GM21737 (cell line): ENCODE results near the gene ANKRD28.

Experiments
- ATAC-seq: cut with Tn5 transposase; IDR thresholded peaks from one replicate; pipeline ENCODE4 v1.9.1; 2021; ENCODE audit warnings: mild to moderate bottlenecking, moderate library complexity; ENCODE audit not compliant: unreplicated experiment

ANKRD28 gene

DNA sequence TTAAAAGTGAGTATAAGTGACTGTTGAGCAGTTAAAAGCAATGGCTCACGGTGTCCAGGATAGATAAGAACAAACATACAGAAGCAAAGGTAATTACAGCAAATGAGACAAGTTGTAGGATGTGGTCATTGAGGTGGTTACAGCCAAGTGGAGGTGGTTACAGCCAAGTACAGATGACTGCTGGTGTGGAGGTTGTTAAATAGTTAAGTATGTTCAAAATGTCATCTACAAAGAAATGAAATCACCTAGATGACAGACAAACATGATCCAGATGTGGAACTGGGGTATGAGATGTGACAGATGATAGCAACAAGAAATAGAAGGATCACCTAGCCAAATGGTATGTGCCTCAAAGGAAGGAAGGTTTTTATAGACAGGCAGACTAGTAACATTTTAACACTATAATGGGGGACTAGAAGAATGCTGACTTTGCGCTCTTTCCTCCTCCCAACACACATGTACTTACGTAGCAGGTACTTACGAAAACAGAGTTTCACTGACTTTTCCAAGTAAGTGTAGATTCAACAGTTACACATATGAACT lies 6.8 kb upstream of the ANKRD28 start:
- ATAC-seq: peak; percentile 45

DNA sequence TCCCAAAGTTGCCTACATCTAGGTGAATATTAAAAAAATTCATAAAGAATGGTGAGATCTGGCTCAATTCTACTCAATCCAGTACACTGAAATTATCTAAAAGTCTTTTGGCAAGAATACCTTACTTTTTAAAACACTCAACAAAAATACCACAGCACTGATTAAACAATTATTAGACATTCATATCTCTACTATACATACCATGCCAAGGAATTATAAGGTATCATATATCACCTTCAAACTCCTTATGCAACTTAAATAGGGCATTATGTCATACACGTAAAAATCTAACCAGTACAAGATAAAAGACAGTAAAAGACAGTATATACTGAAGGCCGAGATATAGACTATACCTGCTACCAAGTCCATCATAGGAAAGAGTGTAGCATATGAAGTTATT lies 6.1 kb upstream of the ANKRD28 start:
- ATAC-seq: no peak

DNA sequence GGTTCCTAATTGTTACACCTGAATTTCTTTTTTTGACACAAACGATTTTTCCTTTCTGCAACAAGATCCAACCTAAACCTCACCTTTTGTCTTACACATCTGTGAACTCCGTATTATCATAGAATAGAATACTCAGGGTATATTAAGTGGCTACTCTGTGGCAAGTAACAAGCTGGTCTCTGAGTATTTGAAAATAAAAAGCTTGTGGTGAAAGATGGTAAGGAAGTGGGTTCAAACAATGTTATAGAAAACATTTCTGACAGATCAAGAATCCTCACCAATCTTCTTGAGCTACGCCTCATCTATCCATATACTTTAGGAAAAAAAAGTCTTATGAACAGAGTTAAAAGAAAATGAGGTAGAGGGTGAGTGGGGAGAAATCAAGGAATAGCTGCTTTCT lies 3.5 kb upstream of the ANKRD28 start:
- ATAC-seq: no peak

DNA sequence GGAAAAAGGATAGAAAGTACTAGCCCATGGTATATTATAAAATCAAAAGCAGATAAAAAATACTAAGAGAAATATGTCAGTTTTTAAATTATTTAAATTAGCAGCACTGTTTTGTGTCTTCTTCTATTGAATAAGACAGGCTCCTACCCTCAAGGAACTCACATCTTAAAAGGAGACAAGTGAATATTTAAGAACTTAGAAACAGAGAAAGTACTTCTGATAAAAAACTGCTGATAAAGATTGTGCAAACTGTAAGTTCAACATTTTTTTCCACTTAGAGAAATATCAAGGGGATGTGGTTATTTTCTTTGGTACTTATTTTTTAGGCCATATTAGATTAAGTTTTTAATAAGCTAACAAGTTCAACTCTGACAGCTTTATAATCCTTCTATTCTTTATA lies 3.0 kb upstream of the ANKRD28 start:
- ATAC-seq: no peak

DNA sequence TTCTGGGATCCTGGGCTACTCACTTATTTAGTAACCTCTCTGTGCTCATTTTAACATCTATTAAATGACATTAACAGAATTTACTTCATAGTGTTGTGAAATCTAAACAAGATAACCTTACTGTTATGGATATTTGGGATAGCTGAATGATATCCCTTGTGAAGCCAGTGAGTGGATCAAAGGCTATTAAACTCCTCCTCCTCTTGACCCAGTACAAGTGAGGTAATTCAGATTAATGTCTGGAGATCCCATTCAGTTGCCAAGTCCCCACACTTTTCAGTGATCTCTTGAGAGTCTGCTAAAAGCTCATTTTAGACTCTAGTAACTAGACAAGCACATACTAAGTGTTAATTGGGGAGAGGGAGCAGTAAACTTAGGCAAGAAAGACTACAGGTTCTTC lies 2.5 kb upstream of the ANKRD28 start:
- no peak for ATAC-seq

DNA sequence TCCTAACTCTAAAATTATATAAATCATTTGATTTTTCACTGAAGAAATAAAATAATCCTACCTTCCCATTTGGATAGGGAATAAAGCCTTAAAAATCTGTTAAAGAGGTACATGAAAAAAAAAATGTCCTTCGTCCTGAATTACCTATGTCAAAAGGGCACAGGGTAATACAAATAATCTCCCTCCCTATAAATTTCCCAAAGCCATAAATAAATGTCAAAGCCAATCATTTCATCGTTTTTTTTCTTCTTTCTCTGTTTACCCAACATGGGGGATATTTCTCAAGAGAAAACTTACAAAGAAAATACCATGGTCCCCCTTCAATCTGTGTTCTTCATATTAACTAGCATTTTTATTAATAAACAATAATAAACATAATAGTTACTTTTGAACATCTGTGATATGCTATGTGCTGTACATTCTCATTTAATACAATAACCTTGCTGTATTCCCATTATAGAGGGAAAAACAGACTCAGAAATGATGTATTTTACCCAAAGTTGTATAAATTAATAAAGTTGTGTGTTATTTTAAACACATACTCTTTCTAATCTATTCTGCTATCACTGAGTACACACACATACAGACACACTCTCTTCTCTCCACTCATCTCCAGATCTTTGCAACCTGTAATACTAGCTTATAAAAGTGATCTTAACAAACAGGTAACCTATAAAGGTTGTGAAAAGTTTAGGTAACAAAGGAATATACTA lies 910 bp upstream of the ANKRD28 start:
- ATAC-seq: no peak

DNA sequence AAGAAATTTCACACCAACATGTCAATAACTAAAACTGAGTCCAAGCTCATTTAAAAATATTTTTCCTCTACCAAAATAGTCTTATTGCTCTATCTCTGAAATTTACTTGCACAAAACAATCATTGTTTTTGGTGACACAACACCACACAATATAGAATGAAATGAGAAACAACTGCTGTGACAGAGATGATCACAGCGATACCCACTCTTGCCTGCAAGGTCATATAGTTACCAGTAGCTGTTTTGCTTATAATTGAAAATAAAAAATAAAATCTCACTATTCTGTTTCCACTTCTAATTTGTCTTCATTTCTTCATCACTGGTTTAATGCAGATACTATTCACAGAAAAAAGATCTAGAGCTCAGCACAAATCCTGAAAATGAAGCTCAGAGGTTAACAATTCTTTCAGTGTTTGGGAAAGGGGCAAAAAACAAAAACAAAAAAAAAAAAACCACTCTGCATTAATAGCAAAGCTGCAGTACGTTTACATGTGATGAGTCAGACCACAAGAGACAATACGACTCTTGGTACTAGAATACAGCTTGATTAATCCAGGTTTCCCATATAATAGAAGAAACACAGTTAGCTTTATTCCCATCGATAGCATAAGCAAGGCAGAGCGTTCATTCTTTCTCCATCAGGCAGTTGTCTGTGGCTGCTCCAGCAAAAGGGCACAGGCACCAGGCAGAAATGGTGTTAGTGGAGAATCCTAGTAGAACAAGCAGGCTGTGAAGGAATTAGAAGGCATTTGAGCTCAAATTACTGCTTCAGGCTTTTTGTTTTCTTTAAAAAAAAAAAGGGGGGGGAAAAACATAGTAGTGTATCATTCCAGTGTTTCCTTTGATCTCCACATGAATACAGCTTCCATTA lies 773 bp downstream of the ANKRD28 start:
- no peak for ATAC-seq

DNA sequence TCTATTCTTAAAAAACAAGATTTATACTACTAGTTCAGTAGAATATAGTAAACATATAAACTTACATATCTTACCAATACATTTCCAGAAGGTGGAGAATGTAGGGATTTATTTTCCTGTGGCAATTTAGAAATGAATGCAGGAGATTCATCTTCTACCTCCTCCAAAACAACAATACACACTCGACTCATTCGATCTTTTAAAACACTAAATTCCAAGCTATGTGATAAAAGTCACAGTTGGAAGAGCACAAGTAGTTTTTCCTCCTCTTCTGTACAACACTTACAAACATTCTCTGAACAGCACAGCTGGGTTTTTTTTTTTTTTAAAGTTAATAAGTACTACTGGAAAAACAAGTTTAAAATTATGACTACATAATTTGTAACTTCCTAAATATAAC lies 1.4 kb downstream of the ANKRD28 start:
- no peak for ATAC-seq

DNA sequence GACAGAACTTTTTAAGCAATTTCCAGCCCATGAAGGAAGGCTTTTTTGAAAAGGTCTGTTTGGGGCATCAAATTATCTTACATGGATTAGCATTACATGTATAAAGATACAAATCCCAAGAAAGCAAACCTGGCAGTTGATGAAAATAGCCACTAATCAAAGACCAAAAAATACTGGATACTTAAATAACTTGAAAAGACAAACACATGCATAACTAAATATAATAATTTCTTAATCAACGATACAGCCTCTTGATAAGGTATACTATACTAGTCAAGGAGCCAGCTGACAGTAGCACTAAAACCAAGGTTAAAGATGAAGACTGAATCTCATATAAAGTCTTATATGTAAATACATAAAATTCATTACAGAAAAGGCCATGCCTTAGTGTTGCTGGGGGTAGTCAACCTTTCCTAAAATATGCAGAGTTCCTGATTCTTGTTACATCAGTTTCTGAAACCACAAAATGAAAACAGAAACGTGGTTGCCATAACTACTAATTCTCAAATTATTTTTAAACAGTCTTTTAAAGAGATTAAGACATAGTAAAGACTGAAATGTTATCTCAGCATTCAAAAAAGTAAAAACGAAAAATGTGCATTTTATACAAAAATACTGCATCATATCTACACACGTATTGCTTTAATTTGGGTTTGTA lies 2.0 kb downstream of the ANKRD28 start:
- peak; percentile 28 for ATAC-seq

DNA sequence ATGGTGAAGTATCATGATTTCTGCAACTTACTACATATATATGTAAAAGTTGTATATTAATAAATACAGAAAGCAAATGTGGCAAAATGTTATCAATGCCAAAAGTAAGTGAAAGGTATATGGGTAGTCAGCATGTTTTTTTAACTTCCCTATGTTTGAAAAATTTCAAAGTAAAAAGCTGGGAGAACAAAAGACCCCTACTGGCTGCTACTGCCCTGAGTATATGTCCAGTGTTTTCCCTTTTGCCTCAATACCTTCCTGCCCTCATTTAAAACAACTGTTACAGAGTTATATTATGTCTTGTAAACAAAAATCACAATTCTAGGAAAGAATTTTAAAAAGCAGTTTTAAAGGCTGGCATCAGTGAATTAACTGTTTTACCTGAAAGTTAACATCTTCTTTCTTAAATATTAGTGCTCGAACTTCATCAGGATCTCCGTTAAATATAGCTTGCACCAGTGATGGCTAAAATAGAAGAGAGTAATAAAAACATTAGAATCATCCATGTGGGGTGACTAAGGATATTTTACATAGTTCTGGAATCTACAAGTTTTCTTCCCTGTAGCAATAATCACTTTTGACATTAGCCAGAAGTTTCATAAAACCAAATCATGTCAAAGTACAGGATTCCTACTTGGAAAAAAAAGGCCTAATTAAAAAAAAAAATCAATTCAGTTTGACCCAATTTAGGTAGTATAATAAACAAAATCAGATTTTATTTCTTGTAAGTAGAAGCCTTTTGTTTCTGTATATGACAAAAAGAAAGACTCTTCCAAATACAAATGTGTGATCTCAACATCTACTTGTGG lies 2.7 kb downstream of the ANKRD28 start:
- ATAC-seq: no peak

DNA sequence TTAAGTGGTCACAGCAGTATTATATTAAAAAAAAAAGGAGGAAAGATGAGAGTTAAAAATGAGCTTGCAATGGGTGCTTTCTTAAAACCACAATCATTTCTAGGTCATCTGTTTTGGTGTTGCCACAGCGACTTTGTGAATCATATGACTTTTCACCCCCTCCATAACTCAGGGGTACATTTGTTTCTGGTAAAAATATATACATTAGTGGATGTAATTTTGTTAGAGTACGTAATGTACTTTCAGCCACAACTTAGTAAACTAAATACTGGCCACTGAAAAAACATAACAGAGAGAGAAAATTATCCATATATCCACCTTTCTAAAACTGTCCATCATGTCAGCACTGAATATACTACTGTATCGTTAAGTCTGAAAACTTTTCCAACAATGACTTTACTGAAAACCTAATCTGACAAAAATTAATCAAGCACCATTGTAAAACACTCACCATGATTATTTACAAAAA lies 3.4 kb downstream of the ANKRD28 start:
- ATAC-seq: no peak

DNA sequence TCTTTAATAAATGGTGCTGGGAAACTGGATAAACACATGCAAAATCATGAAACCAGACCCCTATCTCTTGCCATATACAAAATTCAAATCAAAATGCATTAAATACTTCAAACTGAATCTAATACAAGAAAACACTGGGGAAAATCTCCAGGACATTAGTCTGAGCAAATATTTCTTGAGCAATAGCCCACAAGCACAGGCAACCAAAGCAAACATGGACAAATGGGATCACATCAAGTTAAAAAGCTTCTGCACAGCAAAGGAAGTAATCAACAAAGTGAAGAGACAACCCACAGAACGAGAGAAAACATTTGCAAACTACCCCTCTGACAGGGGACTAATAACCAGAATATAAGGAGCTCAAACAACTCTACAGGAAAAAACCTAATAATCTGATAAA lies 6.3 kb downstream of the ANKRD28 start:
- ATAC-seq: no peak

DNA sequence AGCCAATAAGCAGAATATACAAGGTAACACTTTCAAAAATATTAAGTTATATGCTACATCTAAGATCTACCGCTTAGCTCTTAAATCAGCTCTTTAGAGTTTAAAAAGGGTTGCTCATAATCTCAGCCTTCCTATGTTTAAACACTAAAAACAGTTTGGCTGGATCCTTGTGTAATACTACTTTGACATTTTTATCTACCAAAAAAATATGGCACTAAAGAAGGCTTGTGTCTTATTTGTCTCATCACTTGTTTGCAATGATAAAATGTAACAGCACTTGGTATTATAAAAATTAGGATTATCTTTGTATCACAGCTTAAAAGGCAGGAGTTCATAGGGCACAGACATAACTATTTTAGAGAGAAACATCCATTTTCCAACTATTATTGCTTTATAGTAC lies 9.8 kb downstream of the ANKRD28 start:
- no peak for ATAC-seq

DNA sequence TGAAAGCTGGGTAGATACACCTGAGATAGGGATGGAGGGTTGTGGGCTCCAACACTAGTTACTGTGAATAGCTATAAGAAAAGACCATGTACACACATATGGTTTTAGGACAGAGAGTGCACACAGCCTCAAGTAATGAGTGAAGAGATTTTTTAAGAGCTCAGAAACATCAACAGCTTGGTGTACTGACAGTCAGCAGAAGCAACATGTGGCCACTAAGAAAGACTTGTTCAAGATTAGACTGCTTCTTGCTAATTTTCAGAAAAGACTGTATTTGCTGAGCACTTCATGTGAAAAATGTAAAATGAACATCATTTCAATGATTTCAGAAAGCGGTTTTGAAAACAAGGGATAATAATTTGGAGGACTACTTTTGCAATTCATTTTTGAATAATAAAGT lies 10.3 kb downstream of the ANKRD28 start:
- ATAC-seq: no peak

DNA sequence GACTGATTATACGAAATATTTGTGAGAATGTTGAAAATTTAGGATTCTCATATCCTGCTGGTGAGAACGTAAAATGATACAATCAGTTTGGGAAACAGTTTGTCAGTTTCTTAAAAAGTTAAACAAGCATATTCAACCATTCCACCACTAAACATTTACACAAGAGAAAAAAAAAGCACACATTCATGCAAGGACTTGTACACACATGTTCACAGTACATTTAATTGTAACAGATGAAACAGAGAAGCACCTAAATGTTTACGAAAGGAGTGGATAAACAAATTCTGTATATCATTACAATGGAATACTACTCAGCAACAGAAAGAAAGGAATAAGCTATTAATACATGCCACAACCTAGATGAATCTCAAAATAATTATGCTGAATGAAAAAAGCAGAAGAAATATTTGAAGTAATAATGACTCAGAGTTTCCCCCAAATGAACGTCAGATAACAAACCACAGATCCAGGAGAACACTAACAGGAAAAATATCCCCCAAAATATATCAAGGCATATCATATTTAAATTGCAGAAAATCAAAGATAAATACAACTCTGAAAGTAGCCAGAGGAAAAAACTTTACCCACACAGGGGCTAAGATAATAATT lies 14.3 kb downstream of the ANKRD28 start:
- no peak for ATAC-seq

DNA sequence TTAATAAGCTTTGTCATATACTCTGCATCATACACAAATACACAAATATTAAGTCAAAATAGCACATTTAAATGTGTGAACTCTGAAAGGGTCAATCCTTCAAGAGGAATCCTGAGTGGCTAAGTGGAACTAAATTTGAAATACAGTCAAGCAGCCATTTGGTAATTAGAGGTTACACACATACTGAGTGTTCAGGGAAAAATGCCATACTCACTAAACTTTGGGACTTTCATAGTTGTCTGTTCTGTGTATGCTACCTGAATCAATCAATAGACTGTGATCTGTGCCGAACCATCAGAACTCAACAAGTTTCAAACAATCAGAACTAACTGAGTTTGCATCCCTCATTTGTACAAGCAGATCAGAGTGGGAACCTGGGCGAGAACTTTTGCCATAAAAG lies 15.3 kb downstream of the ANKRD28 start:
- no peak for ATAC-seq

DNA sequence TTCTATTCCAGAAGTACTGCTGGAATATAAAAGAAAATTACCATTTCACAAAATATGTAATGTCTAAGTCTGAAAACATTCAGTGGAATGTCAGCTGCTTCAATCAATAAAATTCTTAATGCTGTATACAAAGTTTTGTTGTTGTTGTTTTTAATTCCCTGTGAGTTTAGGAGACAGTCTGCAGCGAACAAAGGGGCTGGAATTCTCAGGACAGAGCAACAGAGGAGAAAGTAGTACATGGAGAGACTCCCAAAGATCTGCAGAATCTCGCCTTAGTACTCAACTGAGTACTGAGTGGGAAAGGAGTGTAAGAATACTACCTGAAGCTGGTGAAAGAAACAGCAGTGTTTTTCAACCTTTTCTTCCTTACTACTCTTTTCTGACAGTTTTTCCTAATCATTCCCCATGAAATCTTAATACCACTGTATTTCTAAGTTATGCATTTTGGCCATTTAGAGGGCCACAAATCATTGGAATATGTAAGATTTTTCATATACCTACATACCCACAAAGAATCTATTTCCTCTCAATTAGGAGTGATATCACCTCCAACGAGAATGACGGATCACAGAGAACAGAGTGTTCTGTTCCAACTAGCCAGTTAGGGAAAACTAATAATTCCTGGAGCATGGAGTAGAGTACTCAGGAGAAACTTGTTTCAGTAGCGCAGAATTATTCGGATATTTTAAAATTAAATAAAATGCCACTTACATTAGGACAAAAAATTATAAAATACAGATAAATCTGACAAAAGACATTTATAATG lies 16.0 kb downstream of the ANKRD28 start:
- no peak for ATAC-seq

DNA sequence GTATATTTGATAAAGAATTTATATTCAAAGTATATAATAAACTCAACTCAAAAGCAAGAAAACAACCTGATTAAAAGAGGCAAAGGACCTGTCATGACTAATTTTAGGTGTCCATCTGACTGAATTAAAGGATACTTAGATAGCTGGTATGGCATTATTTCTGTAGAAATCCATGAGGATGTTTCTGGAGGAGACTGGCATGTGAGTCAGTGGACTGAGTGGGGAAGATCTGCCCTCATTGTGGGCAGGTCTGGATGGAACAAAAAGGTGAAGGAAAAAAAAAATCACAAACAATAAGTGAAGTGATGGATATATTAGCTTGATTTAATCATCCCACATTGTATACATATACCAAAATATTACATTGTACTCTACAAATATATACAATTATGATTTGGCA lies 16.6 kb downstream of the ANKRD28 start:
- no peak for ATAC-seq

DNA sequence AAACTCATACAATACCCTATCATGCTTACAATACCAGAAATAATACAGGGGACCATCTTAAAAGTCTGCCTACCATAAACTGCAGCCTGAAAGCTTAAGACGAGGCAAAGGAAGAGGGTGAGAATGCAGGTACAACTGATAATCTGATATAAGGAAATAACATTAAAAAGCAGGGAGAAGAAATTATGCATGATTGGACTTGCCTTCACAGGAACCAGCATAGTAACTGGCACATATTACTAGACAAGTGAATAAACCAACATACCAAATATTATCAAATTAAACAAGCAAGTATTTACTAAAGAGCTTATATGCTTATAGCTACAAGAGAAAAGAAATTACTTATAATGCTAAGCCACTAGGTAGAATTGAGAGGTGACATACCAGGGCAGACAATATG lies 18.7 kb downstream of the ANKRD28 start:
- no peak for ATAC-seq
